Skeletal muscle tissue (tissue), 4 donors: Measurements from ENCODE around the gene HS3ST3A1. TPM values are rescaled to one million over a fixed set of nuclear protein-coding genes. Genes with fewer than 3 reads are reported as not detected.

ENCODE experiments used
- H3K27ac ChIP-seq: one replicate; pipeline ENCODE4 v1.7.0; 2013; ENCODE audit warnings: mild to moderate bottlenecking, low read depth, low read length, inconsistent platforms
- H3K27me3 ChIP-seq, 3 donors: one replicate each; pipeline ENCODE4 v1.7.0; 2013; ENCODE audit warnings: low read length in 3 of 3; ENCODE audit not compliant: control insufficient read depth in 3 of 3, insufficient read depth in 3 of 3
- H3K36me3 ChIP-seq, 3 donors: one replicate each; pipeline ENCODE4 v1.7.0; 2013; ENCODE audit warnings: low read length in 3 of 3; ENCODE audit not compliant: control insufficient read depth in 3 of 3, insufficient read depth in 3 of 3
- H3K4me1 ChIP-seq, 3 donors: one replicate each; pipeline ENCODE4 v1.7.0; 2013; ENCODE audit warnings: low read length in 3 of 3, mild to moderate bottlenecking in 3 of 3; ENCODE audit not compliant: control insufficient read depth in 3 of 3, insufficient read depth in 3 of 3
- H3K4me3 ChIP-seq, 3 donors: one replicate each; pipeline ENCODE4 v1.7.0; 2013; ENCODE audit warnings: low read length in 3 of 3
- H3K9ac ChIP-seq, 3 donors: one replicate each; pipeline ENCODE4 v1.7.0; 2013; ENCODE audit warnings: low read length in 3 of 3, mild to moderate bottlenecking in 3 of 3, moderate library complexity in 2 of 3, low read depth in 1 of 3
- H3K9me3 ChIP-seq, 3 donors: one replicate each; pipeline ENCODE4 v1.7.0; 2013; ENCODE audit warnings: low read length in 3 of 3; ENCODE audit not compliant: control insufficient read depth in 3 of 3
- total RNA-seq: library from RNA; depleted of rRNA; stranded (reverse); fragments of >200 nt; gene quantifications from one replicate; pipeline ENCODE4 v1.2.3, GENCODE V29; 2014
- donor health status: Osteomylitis.

HS3ST3A1 gene
- total RNA-seq, 1 donor from 2014 or later: 2.1 TPM

DNA sequence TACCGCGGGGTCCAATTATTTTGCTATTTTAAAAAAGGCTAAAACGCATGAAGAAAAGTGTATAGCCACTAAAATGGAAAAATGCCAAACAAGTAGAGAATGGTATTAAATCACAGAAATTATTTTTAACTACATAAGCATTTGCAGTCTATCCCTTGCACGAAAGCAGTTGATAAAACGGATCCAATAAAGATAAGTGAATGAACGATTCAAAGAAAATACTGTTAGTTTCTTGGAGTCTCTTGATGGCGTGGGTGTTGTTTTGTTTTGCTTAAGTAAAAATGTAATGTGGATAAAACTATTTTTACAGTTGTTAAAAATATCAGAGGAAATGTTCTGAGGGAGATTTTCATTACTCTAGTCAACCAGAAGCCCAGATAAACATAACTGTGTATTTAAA, 9.3 kb downstream of the HS3ST3A1 start:
- H3K27ac ChIP-seq: no peak overlapping the region
- H3K36me3 ChIP-seq: no peaks in the 10 kb centered on the region
- no peak overlapping the region for H3K9ac ChIP-seq
- peaks cover 0 to 2% (median 2%) of the 10 kb centered on the region in 3 donors for H3K4me1 ChIP-seq
- no peak overlapping the region for H3K4me3 ChIP-seq
- H3K9me3 ChIP-seq: no peaks in the 10 kb centered on the region
- peaks cover 0 to 6% (median 2%) of the 10 kb centered on the region in 3 donors for H3K27me3 ChIP-seq

DNA sequence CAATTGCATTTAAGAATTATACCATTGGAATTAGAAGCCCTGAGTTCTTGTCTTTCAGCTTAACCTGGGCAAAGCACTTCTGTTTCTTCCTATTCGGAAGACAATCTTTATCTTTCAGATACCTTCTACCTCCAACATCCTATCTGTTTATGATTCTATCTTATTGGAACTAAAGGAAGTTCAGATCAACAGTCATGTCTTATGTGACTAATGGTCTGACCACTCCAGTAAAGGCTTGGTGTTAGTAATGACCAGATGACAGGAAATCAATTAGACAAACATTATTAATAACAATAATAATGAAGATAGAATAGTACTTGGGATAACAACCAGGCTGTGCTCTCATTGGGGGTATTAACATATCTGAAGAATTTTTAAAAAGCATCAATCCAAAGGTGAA, 11.3 kb downstream of the HS3ST3A1 start:
- H3K36me3 ChIP-seq: no peaks in the 10 kb centered on the region
- no peak overlapping the region for H3K4me3 ChIP-seq
- no peaks in the 10 kb centered on the region for H3K27me3 ChIP-seq
- peaks cover 0 to 2% (median 2%) of the 10 kb centered on the region in 3 donors for H3K4me1 ChIP-seq
- no peak overlapping the region for H3K9ac ChIP-seq
- H3K27ac ChIP-seq: no peak overlapping the region
- H3K9me3 ChIP-seq: no peaks in the 10 kb centered on the region

DNA sequence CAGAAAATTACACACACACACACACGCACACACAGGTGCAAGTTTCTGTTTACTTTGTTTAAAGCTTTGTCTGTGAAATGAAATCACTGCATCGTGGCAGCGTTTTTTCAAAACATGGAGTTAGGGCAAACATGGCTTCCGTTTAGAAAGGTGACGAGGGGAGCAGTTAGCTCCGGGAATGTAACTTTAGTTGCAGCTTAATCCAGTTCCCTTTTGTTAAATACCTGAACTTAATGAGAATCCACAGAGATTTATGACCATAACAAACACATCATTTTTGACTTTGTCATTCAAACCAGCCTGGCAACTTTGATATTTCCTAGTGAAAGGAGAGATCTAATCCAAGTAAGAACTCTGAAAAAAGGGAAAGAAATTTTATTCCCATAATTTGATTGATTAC, 12.1 kb downstream of the HS3ST3A1 start:
- H3K9me3 ChIP-seq: no peaks in the 10 kb centered on the region
- no peak overlapping the region for H3K4me3 ChIP-seq
- H3K27ac ChIP-seq: no peak overlapping the region
- H3K36me3 ChIP-seq: no peaks in the 10 kb centered on the region
- H3K4me1 ChIP-seq: peaks cover 0 to 2% (median 2%) of the 10 kb centered on the region in 3 donors
- no peaks in the 10 kb centered on the region for H3K27me3 ChIP-seq
- H3K9ac ChIP-seq: no peak overlapping the region

DNA sequence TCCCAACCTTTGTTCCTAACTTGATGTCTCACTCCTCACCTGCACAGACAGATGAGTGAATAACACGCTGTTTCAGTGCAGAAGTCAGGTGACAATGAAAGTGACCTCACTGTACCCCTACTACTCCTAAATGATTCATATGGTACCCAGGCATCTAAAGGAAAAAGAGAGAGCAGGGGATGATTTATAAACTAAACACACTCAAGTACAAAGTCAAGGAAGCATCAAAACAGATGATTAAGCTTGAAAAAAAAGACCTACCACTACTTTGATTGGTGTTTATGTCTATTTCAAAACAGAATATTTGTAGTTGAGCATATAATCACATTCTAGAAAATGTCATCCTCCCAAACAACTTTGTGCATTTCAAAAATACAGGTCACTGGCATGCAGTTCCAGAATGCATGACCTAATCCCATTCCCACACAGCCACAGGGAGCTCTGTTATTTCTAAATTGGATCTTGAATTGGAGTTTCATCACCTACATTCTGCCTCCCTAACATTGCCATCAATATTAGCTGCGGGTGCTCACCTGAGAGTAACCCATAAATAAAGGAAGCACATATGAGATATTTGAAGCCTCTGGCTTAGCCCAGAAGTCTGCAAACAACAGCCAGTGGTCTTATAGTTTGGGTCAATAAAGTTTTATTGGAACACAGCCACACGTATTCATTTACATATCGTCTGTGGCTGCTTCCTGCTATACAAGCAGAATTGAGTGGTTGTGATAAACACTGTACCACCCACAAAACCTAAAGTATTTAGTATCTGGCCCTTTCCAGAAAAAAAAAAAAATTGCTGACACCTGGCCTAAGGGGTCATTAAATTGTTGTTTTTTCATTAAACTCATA, 14.0 kb downstream of the HS3ST3A1 start:
- no peak overlapping the region for H3K27ac ChIP-seq
- H3K4me1 ChIP-seq: peaks cover 0 to 2% (median 1%) of the 10 kb centered on the region in 3 donors
- H3K27me3 ChIP-seq: no peaks in the 10 kb centered on the region
- no peak overlapping the region for H3K9ac ChIP-seq
- no peak overlapping the region for H3K4me3 ChIP-seq
- H3K36me3 ChIP-seq: no peaks in the 10 kb centered on the region
- no peaks in the 10 kb centered on the region for H3K9me3 ChIP-seq

DNA sequence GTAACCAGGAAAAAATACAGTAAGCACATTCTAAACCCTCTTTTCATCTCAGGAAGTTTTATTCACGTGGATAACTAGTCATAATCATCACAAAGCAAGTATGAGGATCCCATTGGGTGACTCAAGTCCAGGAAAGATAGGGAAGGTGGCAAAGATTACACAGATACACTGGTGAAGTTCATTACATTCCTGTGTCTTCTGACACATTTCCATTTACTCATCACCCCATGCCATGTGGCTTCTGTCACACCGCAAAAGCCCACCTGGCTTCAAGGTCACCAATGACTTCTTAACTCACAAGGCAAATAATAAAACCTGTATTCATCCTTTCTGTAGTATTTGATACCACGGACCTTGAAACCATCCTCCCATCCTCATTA, 17.0 kb downstream of the HS3ST3A1 start:
- H3K27ac ChIP-seq: no peak overlapping the region
- H3K9ac ChIP-seq: no peak overlapping the region
- no peaks in the 10 kb centered on the region for H3K36me3 ChIP-seq
- no peaks in the 10 kb centered on the region for H3K9me3 ChIP-seq
- no peaks in the 10 kb centered on the region for H3K27me3 ChIP-seq
- H3K4me3 ChIP-seq: no peak overlapping the region
- H3K4me1 ChIP-seq: no peaks in the 10 kb centered on the region

DNA sequence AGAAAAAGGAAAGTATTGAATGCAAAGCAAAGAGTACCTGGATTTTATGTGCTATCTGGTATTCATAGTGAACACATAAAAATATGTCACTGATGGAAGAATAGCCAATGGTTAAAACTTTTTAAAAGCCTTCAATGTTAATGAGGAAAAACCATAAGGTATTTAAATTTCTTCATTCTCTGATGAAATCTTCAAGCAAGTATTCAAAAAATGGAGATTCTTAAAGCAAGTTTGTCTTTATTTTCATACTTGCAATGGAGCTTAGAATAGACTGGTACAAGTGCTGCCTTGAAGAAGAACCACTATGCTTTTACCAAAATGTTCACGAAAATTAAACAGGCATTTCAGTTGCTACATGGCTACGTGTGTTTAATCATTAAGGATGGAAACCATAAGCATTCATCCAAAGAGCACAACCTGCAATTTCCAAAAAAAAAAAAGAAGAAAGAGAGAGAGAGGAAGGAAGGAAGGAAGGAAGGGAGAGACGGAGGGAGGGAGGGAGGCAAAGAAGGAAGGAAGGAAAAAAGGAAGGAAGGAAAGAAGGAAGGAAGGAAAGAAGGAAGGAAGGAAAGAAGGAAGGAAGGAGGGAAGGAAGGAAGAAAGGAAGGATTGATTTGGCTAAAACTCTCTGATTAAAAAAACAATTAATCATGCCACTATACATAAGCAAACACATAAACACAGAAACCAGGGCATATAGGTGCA, 17.6 kb downstream of the HS3ST3A1 start:
- Histone ChIP-seq H3K4me1 (no peaks in the 10 kb centered on the region), H3K9me3 (no peaks in the 10 kb centered on the region), H3K4me3 (no peak overlapping the region), H3K36me3 (no peaks in the 10 kb centered on the region), H3K9ac (no peak overlapping the region), H3K27me3 (no peaks in the 10 kb centered on the region), H3K27ac (no peak overlapping the region)

DNA sequence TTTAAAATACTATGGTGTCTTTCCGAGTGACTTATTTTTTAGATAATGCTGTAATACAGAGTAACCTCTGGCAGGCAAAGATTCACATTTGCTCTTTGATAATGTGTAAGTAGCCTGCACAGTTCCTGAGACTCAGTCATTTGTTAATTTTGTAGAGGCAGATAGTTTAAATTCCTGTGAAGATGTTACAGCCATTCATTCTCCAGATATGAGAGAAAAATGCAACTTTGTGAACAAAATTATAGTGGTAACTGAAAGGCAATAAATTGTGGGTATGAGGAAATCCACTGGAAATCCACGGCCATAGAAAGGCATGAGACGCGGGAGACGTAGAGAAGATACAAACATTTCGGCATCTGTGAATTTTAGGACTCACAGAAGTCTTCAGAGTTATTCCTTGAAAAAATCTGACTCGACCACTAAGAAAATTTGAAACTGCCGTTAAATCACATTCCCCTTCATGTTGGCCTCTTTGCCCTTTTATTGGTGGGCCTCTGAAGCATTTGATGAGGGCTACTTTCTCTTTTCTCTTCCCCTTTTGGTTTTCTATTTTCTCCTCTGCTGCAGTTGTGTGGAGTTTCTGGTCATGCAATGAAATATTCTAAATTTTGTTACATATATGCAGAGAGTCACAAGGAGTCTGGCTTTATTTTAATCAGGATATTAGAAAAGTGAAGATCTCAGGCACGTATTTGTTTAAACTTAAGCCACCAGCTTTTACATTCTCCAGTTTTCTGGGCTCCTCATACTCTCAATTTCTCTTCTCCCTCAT, 18.8 kb downstream of the HS3ST3A1 start:
- no peaks in the 10 kb centered on the region for H3K27me3 ChIP-seq
- no peaks in the 10 kb centered on the region for H3K4me1 ChIP-seq
- H3K4me3 ChIP-seq: no peak overlapping the region
- H3K36me3 ChIP-seq: no peaks in the 10 kb centered on the region
- no peak overlapping the region for H3K9ac ChIP-seq
- H3K27ac ChIP-seq: no peak overlapping the region
- no peaks in the 10 kb centered on the region for H3K9me3 ChIP-seq

DNA sequence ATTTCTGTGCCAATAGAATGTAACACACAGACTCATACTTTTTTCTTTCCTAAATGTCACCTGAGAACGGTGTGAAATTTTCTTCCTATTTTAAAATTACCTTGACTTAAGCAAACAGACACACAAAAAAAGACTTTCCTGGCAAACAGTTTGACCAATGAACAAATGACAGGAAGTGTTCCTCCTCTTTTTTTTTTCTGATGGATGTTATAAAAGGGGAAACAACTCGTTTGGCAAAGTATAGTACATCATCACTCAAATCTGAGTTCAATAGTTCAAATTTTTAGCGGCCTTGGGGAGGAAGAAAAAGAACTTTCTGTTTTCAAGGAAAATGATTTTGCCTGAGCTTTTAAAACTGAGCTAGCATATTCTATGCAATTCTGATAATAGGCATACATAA, 19.8 kb downstream of the HS3ST3A1 start:
- Histone ChIP-seq H3K4me1 (no peaks in the 10 kb centered on the region), H3K27ac (no peak overlapping the region), H3K4me3 (no peak overlapping the region), H3K9ac (no peak overlapping the region), H3K36me3 (no peaks in the 10 kb centered on the region), H3K27me3 (no peaks in the 10 kb centered on the region), H3K9me3 (no peaks in the 10 kb centered on the region)

DNA sequence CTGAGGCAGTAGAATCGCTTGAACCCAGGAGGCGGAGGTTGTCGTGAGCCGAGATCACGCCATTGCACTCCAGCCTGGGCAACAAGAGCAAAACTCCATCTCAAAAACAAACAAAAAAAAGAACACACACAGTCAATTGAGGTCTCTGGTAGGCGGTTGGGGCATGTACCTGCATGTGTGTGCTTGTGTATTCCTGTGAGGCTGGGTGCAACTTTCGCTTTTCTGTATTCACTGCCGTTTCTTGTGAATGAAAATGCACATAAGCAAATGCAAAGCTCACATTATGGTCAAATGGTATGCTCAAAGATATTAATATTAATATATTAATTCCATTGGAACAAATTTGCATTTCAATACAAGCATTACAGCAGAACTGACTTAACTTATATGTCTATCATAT, 20.9 kb downstream of the HS3ST3A1 start:
- H3K4me3 ChIP-seq: no peak overlapping the region
- H3K27me3 ChIP-seq: no peaks in the 10 kb centered on the region
- no peak overlapping the region for H3K9ac ChIP-seq
- H3K36me3 ChIP-seq: no peaks in the 10 kb centered on the region
- H3K27ac ChIP-seq: no peak overlapping the region
- no peaks in the 10 kb centered on the region for H3K4me1 ChIP-seq
- H3K9me3 ChIP-seq: no peaks in the 10 kb centered on the region
